Activated T-cell treated with anti-CD3 and anti-CD28 coated beads, Interleukin-2, amount 50 U/mL, for 1 hour (primary cell): ENCODE measurements around the gene HOMEZ.
"Not testable (repeated sequence)": the region's sequence is repeated elsewhere in the genome, so short reads cannot be mapped to it uniquely, and the experiment has no call there.

ENCODE experiments used
- DNase-seq: peaks from one replicate; pipeline ENCODE4 v3.0.0-alpha.2; 2020

HOMEZ gene

GRCh38 chr14:23286020-23286901 is at the start of gene HOMEZ:
TSS of gene HOMEZ (minus strand) at chr14:23286132. CDS start at chr14:23285952, 180 bp downstream.
- DNase-seq = peak; percentile 98

- no peak for DNase-seq
Observed at GRCh38 chr14:23335623-23336022, 49.7 kb upstream of the HOMEZ start.

GRCh38 chr14:23327947-23328744 is 42.2 kb upstream of the HOMEZ start:
- DNase-seq = peak; percentile 44

GRCh38 chr14:23326491-23327332 is 40.8 kb upstream of the HOMEZ start:
- no peak for DNase-seq

GRCh38 chr14:23325746-23326145 is 39.8 kb upstream of the HOMEZ start:
- not testable (repeated sequence) for DNase-seq

- no peak for DNase-seq
Observed at GRCh38 chr14:23324993-23325392, 39.1 kb upstream of the HOMEZ start.

- DNase-seq = no peak
Observed at GRCh38 chr14:23324455-23324846, 38.5 kb upstream of the HOMEZ start.

GRCh38 chr14:23323838-23324454 is 38.0 kb upstream of the HOMEZ start:
- no peak for DNase-seq

- no peak for DNase-seq
Observed at GRCh38 chr14:23322568-23323517, 36.9 kb upstream of the HOMEZ start.

- DNase-seq = peak; percentile 54
Observed at GRCh38 chr14:23321572-23322547, 35.9 kb upstream of the HOMEZ start.

- DNase-seq = peak; percentile 94
Observed at GRCh38 chr14:23320584-23321571, 34.9 kb upstream of the HOMEZ start, which contains the start of gene PABPN1. TSS of gene PABPN1 (plus strand) at chr14:23321457. CDS start at chr14:23321470, 13 bp downstream.

- no peak for DNase-seq
Observed at GRCh38 chr14:23319746-23320583, 34.0 kb upstream of the HOMEZ start.

GRCh38 chr14:23316300-23316699 is 30.4 kb upstream of the HOMEZ start:
- no peak for DNase-seq

- no peak for DNase-seq
Observed at GRCh38 chr14:23310546-23310945, 24.6 kb upstream of the HOMEZ start.

GRCh38 chr14:23308721-23309445 is 23.0 kb upstream of the HOMEZ start:
- DNase-seq = no peak

GRCh38 chr14:23307687-23308644 is 22.0 kb upstream of the HOMEZ start:
- no peak for DNase-seq
